SK-N-SH (cell line): ENCODE measurements around the gene KIF12. TPM values are rescaled to one million over a fixed set of nuclear protein-coding genes. Genes with fewer than 3 reads are reported as not detected.
A peak's percentile ranks its signal among the peaks of the same experiment; 100 is the strongest.

ENCODE experiments used
- CTCF ChIA-PET: fragments of 300-600, 350-600 bp; formaldehyde crosslinking; extraction: SDS; loops from one replicate; lab custom pipeline; 2021; lab: Yijun Ruan, JAX
- POLR2A ChIA-PET: fragments of 350-600 bp; sonication (Branson Sonifier 250); formaldehyde crosslinking; extraction: SDS; loops from one replicate; lab custom pipeline; 2020; ENCODE audit warnings: antibody characterized with exemption, inconsistent platforms; lab: Yijun Ruan, JAX
- DNase-seq: peaks from one replicate; pipeline ENCODE4 v3.0.0; 2012
- H2AFZ ChIP-seq: fragments of 200-600 bp; sonication (generic); 2 replicates; pipeline ENCODE4 v1.8.1; 2016; ENCODE audit warnings: antibody characterized with exemption, mild to moderate bottlenecking, low read depth
- H3F3A ChIP-seq: fragments of 200-600 bp; sonication (generic); replicated peaks from 2 replicates; pipeline ENCODE3; 2016; ENCODE audit warnings: antibody characterized with exemption, mild to moderate bottlenecking; ENCODE audit not compliant: insufficient read depth
- H3K27ac ChIP-seq, 2 experiments: fragments of 200-500 bp in 1 of 2; fragments of 200-600 bp in 1 of 2; sonication (Bioruptor generic) in 1 of 2; sonication (generic), shearing (Covaris generic) in 1 of 2; 2 replicates each; pipeline versions ENCODE4 v1.5.1 to v1.6.1; 2014 to 2016; ENCODE audit warnings: low read depth in 2 of 2, inconsistent platforms in 1 of 2, low read length in 1 of 2, mild to moderate bottlenecking in 1 of 2, mixed read lengths in 1 of 2
- H3K27me3 ChIP-seq: fragments of 200-600 bp; sonication (generic), shearing (Covaris generic); 2 replicates; pipeline ENCODE4 v1.6.1; 2016; ENCODE audit warnings: mixed run types; ENCODE audit not compliant: insufficient read depth
- H3K36me3 ChIP-seq, 2 experiments: fragments of 200-500 bp in 1 of 2; fragments of 200-600 bp in 1 of 2; sonication (Bioruptor generic) in 1 of 2; sonication (generic) in 1 of 2; replicated peaks in 1 of 2; 2 replicates each; pipeline versions ENCODE3 to v1.5.1; 2014 to 2016; ENCODE audit warnings: low read length in 1 of 2, mild to moderate bottlenecking in 1 of 2; ENCODE audit not compliant: insufficient read depth in 2 of 2, control insufficient read depth in 1 of 2
- H3K4me1 ChIP-seq, 2 experiments: fragments of 200-500 bp in 1 of 2; fragments of 200-600 bp in 1 of 2; sonication (Bioruptor generic) in 1 of 2; sonication (generic), shearing (Covaris generic) in 1 of 2; 2 replicates each; pipeline versions ENCODE4 v1.5.1 to v1.6.1; 2014 to 2016; ENCODE audit warnings: low read depth in 1 of 2, low read length in 1 of 2, mixed run types in 1 of 2; ENCODE audit not compliant: insufficient read depth in 2 of 2, control insufficient read depth in 1 of 2
- H3K4me2 ChIP-seq: fragments of 200-600 bp; sonication (generic), shearing (Covaris generic); 2 replicates; pipeline ENCODE4 v1.6.1; 2017; ENCODE audit warnings: mixed run types
- H3K4me3 ChIP-seq, 2 experiments: fragments of 200-500 bp in 1 of 2; fragments of 200-600 bp in 1 of 2; sonication (Bioruptor generic) in 1 of 2; sonication (generic), shearing (Covaris generic) in 1 of 2; 2 replicates each; pipeline versions ENCODE4 v1.5.1 to v1.8.1; 2014 to 2016; ENCODE audit warnings: low read depth in 2 of 2, inconsistent platforms in 1 of 2, low read length in 1 of 2, mild to moderate bottlenecking in 1 of 2, mixed read lengths in 1 of 2, moderate library complexity in 1 of 2
- H3K79me2 ChIP-seq: fragments of 200-600 bp; sonication (generic); 2 replicates; pipeline ENCODE4 v1.8.1; 2017; ENCODE audit warnings: mild to moderate bottlenecking; ENCODE audit not compliant: insufficient read depth
- H3K9ac ChIP-seq: fragments of 200-600 bp; sonication (generic); 2 replicates; pipeline ENCODE4 v1.6.1; 2017; ENCODE audit warnings: mixed run types
- H3K9me2 ChIP-seq: fragments of 200-600 bp; sonication (generic); 2 replicates; pipeline ENCODE4 v1.6.1; 2017; ENCODE audit warnings: mixed run types
- H3K9me3 ChIP-seq: fragments of 200-600 bp; sonication (generic); 2 replicates; pipeline ENCODE4 v1.6.1; 2017; ENCODE audit warnings: mixed run types, mild to moderate bottlenecking, moderate library complexity
- H4K20me1 ChIP-seq: fragments of 200-600 bp; sonication (generic); 2 replicates; pipeline ENCODE4 v1.6.1; 2017; ENCODE audit warnings: mild to moderate bottlenecking, mixed run types; ENCODE audit not compliant: insufficient read depth
- CTCF ChIP-seq: fragments of 200-600 bp; sonication (generic); IDR thresholded peaks from 2 replicates; pipeline ENCODE4 v1.6.1; 2017; ENCODE audit warnings: antibody characterized with exemption, mild to moderate bottlenecking, moderate library complexity
- ELF1 ChIP-seq: IDR thresholded peaks from 2 replicates; pipeline ENCODE4 v1.4.0; 2012
- EP300 ChIP-seq, 2 experiments: IDR thresholded peaks; 2 replicates each; pipeline versions ENCODE4 v1.4.0 to v1.6.1; 2012; ENCODE audit warnings: borderline replicate concordance in 1 of 2, low read depth in 1 of 2, low read length in 1 of 2
- JUND ChIP-seq: IDR thresholded peaks from 2 replicates; pipeline ENCODE4 v1.4.0; 2012
- RAD21 ChIP-seq: IDR thresholded peaks from 2 replicates; pipeline ENCODE4 v1.6.1; 2012; ENCODE audit warnings: mild to moderate bottlenecking, low read length
- RCOR1 ChIP-seq: fragments of 150-350 bp; IDR thresholded peaks from 2 replicates; pipeline ENCODE4 v1.6.1; 2017; ENCODE audit warnings: antibody characterized with exemption, low read length
- REST ChIP-seq: IDR thresholded peaks from 2 replicates; pipeline ENCODE4 v1.6.1; 2012; ENCODE audit warnings: mild to moderate bottlenecking, low read depth, low read length, moderate library complexity
- RFX5 ChIP-seq: IDR thresholded peaks from 2 replicates; pipeline ENCODE4 v1.6.1; 2012; ENCODE audit warnings: mild to moderate bottlenecking, improper control_type of control experiment, low read length
- RXRA ChIP-seq: IDR thresholded peaks from 2 replicates; pipeline ENCODE4 v1.4.0; 2012; ENCODE audit warnings: low read depth, mild to moderate bottlenecking, borderline replicate concordance
- SMC3 ChIP-seq: IDR thresholded peaks from 2 replicates; pipeline ENCODE4 v1.6.1; 2012; ENCODE audit warnings: low read depth, low read length, improper control_type of control experiment
- TAF1 ChIP-seq: IDR thresholded peaks from 2 replicates; pipeline ENCODE4 v1.6.1; 2012; ENCODE audit warnings: low read depth, mild to moderate bottlenecking, low read length, moderate library complexity, borderline replicate concordance
- YY1 ChIP-seq: IDR thresholded peaks from 2 replicates; pipeline ENCODE4 v1.4.0; 2012; ENCODE audit warnings: low read depth, mild to moderate bottlenecking
- WGBS: methylation state at CpG from one replicate; pipeline ENCODE4 v1.1.6; 2017; ENCODE audit warnings: low lambda C conversion rate; 5-methylcytosine and 5-hydroxymethylcytosine counted together
- polyA plus RNA-seq, 3 experiments: library from polyadenylated mRNA; depleted of rRNA; stranded (reverse); fragments of >200 nt; gene quantifications; 2 replicates each; pipeline ENCODE4 v1.2.3, GENCODE V29; 2012

KIF12 gene
- polyA plus RNA-seq, 1 of the 3 experiments (the other 2 are of a cell fraction), result 0.35 TPM

GRCh38 chr9:114109124-114109523 is 10.0 kb upstream of the KIF12 start:
- ChIA-PET CTCF (interaction anchor here (0.6 to 6.4 kb wide), 14 partner anchors 14 to 427 kb away, joined by 3 to 269 read pairs (median 9); partner anchors contain the start of gene COL27A1), POLR2A (interaction anchor here (0.6 kb wide), 1 partner anchor 562 kb away, joined by 3 read pairs; no protein-coding TSS in a partner anchor)
- H3K4me1 ChIP-seq, result no peaks in the 10 kb centered on the region; a peak in 1 of 4 replicates
- H3K4me2 ChIP-seq, result no peak overlapping the region
- no peak for DNase-seq
- H3K9ac ChIP-seq, result no peak overlapping the region
- H3K36me3 ChIP-seq, result no peaks in the 10 kb centered on the region
- H2AFZ ChIP-seq, result no peak overlapping the region
- H3K27ac ChIP-seq, result no peak overlapping the region
- 87% methylated on average over 6 of the region's 6 CpGs for WGBS
- H3K9me2 ChIP-seq, result no peaks in the 10 kb centered on the region
- no peaks in the 10 kb centered on the region for H4K20me1 ChIP-seq
- H3F3A ChIP-seq, result peaks cover 20% of the 10 kb centered on the region
- H3K4me3 ChIP-seq, result no peak overlapping the region
- H3K79me2 ChIP-seq, result no peaks in the 10 kb centered on the region
- H3K9me3 ChIP-seq, result 0 out of 2 replicates have a peak, but pooled peaks cover 2% of the 10 kb centered on the region
- no peak for TF ChIP-seq EP300 (IDR thresholded peaks at IDR 0.05; ENCODE audit: borderline replicate concordance in 1 of 2, low read depth in 1 of 2, low read length in 1 of 2)
- TF ChIP-seq RFX5, result no peak
- TF ChIP-seq RCOR1, result no peak
- no peak for TF ChIP-seq JUND
- TF ChIP-seq ELF1, result no peak
- no peak for TF ChIP-seq YY1
- no peak for TF ChIP-seq TAF1
- no peaks in the 10 kb centered on the region for H3K27me3 ChIP-seq

GRCh38 chr9:114108016-114108833 is 9.1 kb upstream of the KIF12 start:
- CTCF ChIA-PET, result interaction anchor here (0.5 to 6.4 kb wide), 66 partner anchors 9 to 426 kb away, joined by 3 to 269 read pairs (median 5); partner anchors contain the start of genes AMBP, COL27A1 and KIF12
- Histone ChIP-seq H3K4me3 (no peak overlapping the region; a peak in 1 of 4 replicates), H3K79me2 (no peaks in the 10 kb centered on the region), H3K27me3 (no peaks in the 10 kb centered on the region; the same call in 1 of the 2 replicates), H3K4me1 (no peaks in the 10 kb centered on the region; a peak in 1 of 4 replicates), H3K9ac (no peak overlapping the region), H2AFZ (no peak overlapping the region), H3K4me2 (no peak overlapping the region), H4K20me1 (no peaks in the 10 kb centered on the region), H3F3A (peaks cover 23% of the 10 kb centered on the region), H3K27ac (no peak overlapping the region), H3K9me2 (no peaks in the 10 kb centered on the region), H3K36me3 (no peaks in the 10 kb centered on the region), H3K9me3 (peaks cover 9% of the 10 kb centered on the region; the same call in 1 of the 2 replicates)
- POLR2A ChIA-PET, result no interaction called here
- TF ChIP-seq SMC3 (peak; percentile 96), RXRA (no peak), RFX5 (no peak), RAD21 (peak; percentile 92), RCOR1 (0 out of 2 replicates have a peak, but pooled peaks have one; percentile 21), CTCF (peak; percentile 82), REST (no peak)
- 63% methylated on average over 18 of the region's 28 CpGs for WGBS
- peak; percentile 88 for DNase-seq
